LNCaP clone FGC (cell line): ENCODE measurements around the gene SDR42E1.

Experiments used
- DNase-seq: peaks from one replicate; pipeline ENCODE4 v3.0.0-alpha.2; 2011; ENCODE audit warnings: low read depth
- H3K4me3 ChIP-seq: 2 replicates; pipeline ENCODE4 v1.5.1; 2011; ENCODE audit warnings: mild to moderate bottlenecking, low read depth, low read length, control low read depth
- CTCF ChIP-seq: IDR thresholded peaks from 2 replicates; pipeline ENCODE4 v1.5.1; 2012; ENCODE audit warnings: mild to moderate bottlenecking; ENCODE audit not compliant: control insufficient read depth, insufficient read depth; ENCODE audit errors: extremely low read depth

Gene SDR42E1

GRCh38 chr16:82040296-82040695, 29.0 kb upstream of the SDR42E1 start:
- H3K4me3 ChIP-seq = no peak overlapping the region
- TF ChIP-seq CTCF = no peak
- peak; percentile 52 for DNase-seq

GRCh38 chr16:82037666-82038065, 26.4 kb upstream of the SDR42E1 start:
- no peak for DNase-seq
- TF ChIP-seq CTCF = no peak
- H3K4me3 ChIP-seq = no peak overlapping the region

GRCh38 chr16:82037251-82037650, 26.0 kb upstream of the SDR42E1 start:
- no peak overlapping the region for H3K4me3 ChIP-seq
- no peak for TF ChIP-seq CTCF
- no peak for DNase-seq

- no peak for TF ChIP-seq CTCF
- H3K4me3 ChIP-seq = no peak within 1 kb of the TSS
- DNase-seq = no peak
Observed at GRCh38 chr16:82034981-82035612, 23.8 kb upstream of the SDR42E1 start, which contains the start of gene HSD17B2. TSS of gene HSD17B2 (plus strand) at chr16:82035253. CDS start at chr16:82035425, 172 bp downstream.

- no peak for TF ChIP-seq CTCF
- DNase-seq = no peak
- H3K4me3 ChIP-seq = no peak overlapping the region
Observed at GRCh38 chr16:82033683-82034300, 22.5 kb upstream of the SDR42E1 start.

- H3K4me3 ChIP-seq = no peak overlapping the region
- TF ChIP-seq CTCF = no peak
- no peak for DNase-seq
Observed at GRCh38 chr16:82033006-82033405, 21.7 kb upstream of the SDR42E1 start.
